GM15510 (cell line): ENCODE results near the gene CARD9.

Experiments used
- POLR2A ChIP-seq: IDR thresholded peaks from 3 replicates; pipeline ENCODE4 v1.6.1; 2011; ENCODE audit warnings: borderline replicate concordance; ENCODE audit not compliant: insufficient read length; ENCODE audit errors: extremely low read depth

CARD9 gene

DNA sequence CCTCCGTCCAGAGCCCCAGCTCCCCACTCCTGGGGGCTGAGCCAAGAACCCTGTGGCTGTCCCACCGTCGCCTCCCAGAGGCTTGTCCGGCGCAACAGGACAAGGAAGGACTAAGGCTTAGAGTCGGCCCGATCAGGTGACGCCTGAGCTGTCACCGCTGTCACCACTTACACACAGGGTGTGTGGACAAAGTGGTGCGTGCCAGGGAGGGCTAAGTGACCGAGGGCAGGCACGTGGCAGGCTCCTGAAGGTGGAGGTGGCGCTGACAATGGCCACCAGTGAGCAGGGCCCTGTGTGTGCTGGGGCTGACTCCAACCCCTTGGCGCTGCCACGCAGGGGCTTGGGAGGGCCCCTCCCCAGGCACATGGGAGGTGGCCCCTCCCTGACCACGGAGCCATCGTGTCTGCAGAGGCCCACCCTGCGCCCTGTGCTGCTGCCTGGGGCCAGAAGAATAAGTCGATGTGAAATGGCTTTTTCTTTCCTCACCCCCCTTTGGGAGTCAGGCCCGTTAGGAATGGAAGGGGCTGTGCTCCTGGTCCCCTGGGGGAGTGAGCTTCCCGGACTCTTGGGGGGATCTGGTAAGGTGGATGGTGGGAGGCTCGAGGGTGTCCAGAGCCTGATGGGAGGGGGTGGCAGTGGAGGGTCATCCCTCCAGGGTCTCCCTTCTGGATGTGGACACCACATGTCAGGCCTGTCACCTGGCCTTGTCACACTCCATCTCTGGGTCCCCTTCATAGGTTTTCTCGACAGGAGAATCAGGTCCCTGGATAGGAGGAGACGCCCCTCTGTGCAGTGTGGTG is 48.8 kb downstream of the CARD9 start:
- TF ChIP-seq POLR2A: no peak

DNA sequence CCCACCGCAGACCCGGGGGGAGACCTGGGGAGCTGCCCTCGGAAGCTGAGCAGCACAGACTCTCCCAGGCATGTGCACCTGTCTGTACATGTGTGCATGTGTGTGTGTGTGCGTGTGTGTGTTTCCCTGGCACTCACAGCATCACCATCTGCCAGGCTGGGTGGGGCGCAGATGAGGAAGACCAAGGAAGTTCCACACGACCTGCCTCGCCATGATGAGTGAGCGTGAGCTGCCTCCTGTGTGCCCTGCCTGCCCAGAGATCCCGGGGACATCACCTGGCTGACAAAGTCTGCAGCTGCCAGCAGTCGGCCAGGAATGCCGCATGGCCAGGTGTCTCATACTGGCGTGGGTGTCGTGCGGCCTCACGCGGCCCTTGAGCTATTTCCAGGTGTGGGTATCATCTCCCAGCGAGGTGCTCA is 50.1 kb downstream of the CARD9 start:
- no peak for TF ChIP-seq POLR2A

DNA sequence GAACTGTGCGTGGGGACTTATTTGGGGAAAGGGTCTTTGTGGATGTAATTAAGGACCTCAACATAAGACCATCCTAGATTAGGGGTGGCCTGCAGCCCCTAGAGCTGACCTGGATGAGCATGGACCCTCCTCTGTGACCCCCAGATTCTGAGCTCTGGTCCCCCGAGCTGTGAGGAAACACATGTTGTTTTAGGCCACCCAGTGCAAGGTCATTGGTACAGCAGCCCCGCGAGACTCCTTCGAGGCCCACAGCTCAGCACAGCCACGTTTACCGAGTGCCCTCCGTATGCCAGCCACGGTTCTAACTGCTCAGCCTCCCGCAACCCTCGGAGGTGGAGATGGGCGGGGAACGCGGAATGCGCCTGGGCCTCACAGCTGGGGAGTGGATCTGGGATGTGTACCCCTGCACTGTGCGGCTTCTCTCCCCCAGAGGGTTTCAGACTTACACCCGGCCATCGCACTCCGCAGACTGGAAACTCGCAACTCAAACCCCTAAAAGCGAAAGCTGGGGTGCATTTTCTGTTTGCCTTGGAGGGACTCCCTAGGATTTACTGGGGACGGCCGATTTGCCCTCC is 50.6 kb downstream of the CARD9 start:
- no peak for TF ChIP-seq POLR2A

DNA sequence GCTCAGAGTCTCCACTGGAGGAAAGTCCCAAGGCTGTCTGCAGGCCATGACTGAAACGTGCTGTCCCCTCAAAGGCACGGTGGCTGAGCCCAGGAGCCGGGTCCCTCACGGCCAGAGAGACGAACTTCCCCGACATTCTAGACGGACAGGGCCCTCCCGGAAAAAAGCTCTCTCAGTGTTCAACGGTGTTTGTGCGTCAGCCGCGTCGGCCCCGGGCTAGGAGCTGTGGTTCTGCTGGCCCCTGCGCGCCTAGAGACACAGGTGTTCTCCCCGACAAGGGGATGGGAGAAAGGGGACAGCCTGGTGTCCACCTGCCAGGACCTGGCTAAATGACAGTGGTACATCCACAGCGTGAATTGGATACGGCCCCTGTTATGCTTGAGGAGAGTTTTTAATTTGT is 51.9 kb downstream of the CARD9 start:
- TF ChIP-seq POLR2A: no peak

DNA sequence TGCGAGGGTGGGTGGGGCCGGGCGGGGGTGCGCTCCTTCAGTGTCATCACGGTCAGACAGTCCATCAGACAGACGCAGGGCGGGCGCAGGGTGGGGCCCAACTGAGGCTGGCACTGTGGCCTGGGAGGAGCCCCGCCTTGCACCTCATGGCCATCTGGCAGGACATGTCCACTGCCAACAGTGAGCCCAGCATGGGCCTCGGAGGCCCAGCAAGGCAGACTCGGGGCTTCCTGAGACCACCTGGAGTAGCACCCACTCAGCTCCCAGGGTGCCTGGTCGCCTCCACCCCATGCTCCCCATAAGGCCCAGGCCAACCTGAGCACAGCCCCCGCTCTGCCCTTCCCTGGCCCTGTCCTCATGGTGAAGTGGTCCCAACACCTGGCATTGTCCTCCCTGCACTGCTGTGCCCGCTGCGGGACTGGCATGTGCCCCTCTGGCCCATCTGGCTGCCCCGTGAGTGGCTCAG is 54.7 kb downstream of the CARD9 start:
- TF ChIP-seq POLR2A: no peak

DNA sequence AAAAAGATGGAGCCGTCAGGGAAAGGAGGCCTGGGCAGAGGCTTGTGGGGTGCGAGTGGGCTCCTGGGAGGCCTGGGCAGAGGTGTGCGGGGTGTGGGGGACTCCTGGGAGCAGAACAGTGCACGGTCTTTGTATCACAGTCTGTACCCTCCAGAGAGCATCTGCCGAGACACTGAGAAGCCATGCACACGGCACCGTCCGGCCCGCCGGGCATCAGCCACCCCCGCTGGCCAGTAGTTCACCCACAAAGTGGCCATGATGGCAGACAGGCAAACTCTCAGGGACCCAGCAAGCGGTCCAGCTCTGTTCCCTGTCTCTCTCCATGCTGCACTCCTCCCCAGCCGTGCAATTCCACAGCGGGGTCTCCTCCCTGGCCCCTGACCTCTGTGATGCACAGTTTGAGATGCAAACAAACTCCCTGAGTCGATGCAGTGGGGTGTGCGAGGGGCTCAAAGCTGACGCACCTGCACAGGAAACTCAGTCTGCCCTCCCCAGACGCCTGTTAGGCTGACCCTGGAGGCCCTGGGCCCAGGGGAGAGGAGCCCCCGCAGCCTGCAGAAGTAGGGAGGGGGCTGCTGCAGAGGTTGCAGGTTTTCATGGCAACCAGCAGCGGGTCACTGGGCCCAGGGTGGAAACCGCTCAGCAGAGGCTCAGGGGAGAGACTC is 55.2 kb downstream of the CARD9 start:
- TF ChIP-seq POLR2A: no peak

DNA sequence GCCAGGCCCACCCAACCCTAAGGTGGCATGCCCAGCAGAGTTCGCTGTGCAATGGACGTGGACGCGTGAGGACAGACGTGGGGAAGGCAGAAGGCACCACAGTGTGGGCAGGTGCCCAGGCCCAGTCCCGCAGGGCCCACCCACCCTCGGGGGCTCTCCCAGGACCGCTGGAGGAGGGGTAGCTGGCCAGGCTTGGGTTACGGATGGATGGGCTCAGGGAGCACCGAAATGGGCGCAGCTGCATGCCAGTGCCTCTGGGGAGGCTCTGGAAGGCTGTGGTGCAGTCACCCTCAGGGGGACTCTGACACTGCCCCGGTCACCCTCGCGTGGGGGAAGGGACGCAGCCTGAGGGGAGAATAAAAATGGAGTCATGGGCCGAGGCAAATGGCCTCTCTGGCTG is 55.8 kb downstream of the CARD9 start:
- TF ChIP-seq POLR2A: no peak

DNA sequence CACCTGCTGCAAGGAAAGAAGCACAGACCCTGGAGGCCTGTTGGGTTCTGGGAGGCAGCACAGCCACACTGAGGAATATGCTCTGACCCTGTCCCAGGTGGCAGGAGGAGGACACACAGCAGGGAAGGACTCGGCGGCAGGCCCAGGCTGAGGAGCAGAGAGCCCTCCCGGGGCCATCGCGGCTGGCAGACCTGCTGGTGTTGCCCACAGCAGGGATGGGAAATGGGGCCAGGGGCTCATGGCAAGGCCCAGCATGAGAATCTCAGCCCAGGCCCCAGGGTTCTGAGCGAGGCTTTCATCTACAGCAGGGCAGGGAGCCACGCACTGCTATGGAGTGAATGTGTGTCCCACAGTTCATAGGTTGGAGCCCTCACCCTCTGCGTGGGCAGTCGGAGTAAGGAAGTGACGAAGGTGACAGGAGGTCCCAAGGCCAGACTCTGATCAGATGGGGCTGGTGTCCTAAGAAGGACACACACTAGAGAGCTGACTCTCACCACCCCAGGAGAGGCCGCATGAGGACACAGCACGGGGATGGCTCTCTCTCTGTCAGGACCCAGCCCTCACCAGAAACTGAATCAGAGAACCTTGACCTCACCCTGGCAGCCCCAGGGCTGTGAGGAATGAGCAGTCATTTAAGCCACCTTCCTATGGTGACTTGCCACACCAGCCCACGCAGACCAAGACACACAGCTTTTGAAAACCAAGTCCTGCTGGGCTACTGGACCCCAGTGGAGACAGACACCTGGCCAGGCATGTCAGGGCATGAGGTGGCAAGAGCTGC is 56.4 kb downstream of the CARD9 start:
- TF ChIP-seq POLR2A: no peak

DNA sequence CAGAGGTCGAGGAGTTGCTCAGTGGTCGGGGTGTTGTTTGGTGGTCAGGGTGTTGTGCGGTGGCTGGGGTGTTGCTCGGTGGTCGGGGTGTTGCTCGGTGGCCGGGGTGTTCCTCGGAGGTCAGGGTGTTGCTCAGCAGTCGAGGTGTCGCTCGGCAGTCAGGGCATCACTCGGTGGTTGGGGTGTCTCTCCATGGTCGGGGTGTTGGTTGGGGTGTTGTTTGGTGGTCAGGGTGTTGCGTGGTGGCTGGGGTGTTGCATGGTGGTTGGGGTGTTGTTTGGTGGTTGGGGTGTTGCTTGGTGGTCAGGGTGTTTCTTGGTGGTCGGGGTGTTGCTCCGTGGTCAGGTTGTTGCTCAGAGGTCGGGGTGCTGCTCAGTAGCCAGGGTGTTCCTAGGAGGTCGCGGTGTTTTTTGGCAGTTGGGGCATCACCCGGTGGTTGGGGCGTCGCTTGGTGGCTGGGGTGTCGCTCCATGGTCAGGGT is 57.2 kb downstream of the CARD9 start:
- no peak for TF ChIP-seq POLR2A

DNA sequence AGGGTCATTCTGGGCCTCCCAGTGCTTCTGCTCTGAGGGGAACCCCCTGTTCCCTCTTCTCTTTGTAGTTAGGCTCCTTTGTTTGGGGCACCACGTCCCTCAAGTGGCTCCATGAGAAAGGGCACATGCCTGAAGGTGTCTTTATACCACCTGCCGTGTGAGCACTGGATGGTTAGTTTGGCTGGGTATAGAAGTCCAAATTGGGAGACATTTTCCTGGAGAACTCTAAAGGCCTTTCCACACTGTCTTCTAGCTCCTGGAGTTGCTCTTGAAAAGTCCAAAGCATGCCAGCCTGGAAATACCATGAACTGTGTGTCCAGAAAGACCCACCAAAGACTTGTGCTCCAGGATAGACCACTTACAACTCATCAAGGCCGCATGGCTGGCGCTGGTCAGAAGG is 58.5 kb downstream of the CARD9 start:
- no peak for TF ChIP-seq POLR2A

DNA sequence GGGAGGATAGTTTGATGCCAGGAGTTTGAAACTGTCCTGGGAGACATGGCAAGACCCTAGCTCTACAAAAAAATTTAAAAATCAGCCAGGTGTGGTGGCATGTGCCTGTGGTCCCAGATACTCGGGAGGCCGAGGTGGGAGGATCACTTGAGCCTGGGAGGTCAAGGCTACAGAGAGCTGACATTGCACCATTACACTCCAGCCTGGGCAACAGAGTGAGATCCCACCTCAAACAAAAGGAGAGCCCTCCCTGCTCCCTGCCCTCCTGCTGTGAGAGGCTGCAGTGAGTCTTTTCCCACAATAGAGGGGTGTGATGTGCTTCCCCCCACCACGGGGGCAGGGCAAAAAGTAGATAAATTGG is 59.4 kb downstream of the CARD9 start:
- no peak for TF ChIP-seq POLR2A
